HFFc6 (cell line): Measurements from ENCODE around the gene LAMTOR3. TPM values are rescaled to one million over a fixed set of nuclear protein-coding genes. Genes with fewer than 3 reads are reported as not detected.
A peak's percentile ranks its signal among the peaks of the same experiment; 100 is the strongest.

ENCODE experiments used
- DNase-seq: peaks from one replicate; pipeline ENCODE4 v3.0.0-alpha.2; 2018
- H3K27ac Mint-ChIP-seq: 2 replicates; pipeline ENCODE4 v1.8.0; 2020; ENCODE audit warnings: mild to moderate bottlenecking, mixed read lengths
- H3K27me3 Mint-ChIP-seq: 2 replicates; pipeline ENCODE4 v1.8.0; 2021; ENCODE audit warnings: mild to moderate bottlenecking, moderate library complexity, mixed read lengths; ENCODE audit not compliant: insufficient read depth
- H3K36me3 Mint-ChIP-seq: 2 replicates; pipeline ENCODE4 v1.8.0; 2021; ENCODE audit warnings: low read depth, mixed read lengths
- H3K4me1 Mint-ChIP-seq: 2 replicates; pipeline ENCODE4 v1.8.0; 2020; ENCODE audit warnings: low read depth, mixed read lengths
- H3K4me3 Mint-ChIP-seq: 2 replicates; pipeline ENCODE4 v1.8.0; 2020; ENCODE audit warnings: mild to moderate bottlenecking, moderate library complexity, mixed read lengths
- H3K9me3 Mint-ChIP-seq: 2 replicates; pipeline ENCODE4 v1.8.0; 2020; ENCODE audit warnings: mild to moderate bottlenecking, mixed read lengths
- CTCF ChIP-seq: fragments of 200-600 bp; sonication (generic); IDR thresholded peaks from 2 replicates; pipeline ENCODE4 v1.5.0; 2021; ENCODE audit warnings: antibody characterized with exemption, mild to moderate bottlenecking
- total RNA-seq, 6 experiments: library from RNA; stranded (reverse); fragmentation: NEBNext Ultra II Directional; extraction: Animal tissue kit (Norgen Biotek cat#: 25700); gene quantifications; 2 replicates in 1 of 6; 3 replicates in 5 of 6; pipeline ENCODE4 v1.2.3, GENCODE V29; 2021

LAMTOR3 gene
- total RNA-seq, 6 experiments from 2014 or later, result 23.7 to 34.6 (median 26.8) TPM

DNA sequence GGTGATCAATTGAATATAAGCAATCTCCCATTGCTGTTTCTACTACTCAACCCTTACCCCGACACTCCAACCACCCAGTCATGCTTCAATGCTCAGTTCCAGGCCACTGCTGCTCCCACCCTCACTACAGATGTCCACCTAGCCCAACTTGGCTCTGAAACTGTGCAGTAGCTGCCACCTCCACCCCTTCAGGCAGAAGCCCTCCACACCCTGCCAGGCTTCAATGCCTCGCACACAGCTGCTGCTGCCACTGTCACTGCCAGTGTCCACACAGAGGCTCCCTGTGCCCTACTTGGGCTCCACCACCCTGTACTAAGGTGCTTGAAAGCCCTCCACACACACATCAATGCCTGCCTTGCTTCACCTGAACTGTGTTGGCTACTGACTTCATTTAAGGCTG, 34.6 kb downstream of the LAMTOR3 start:
- DNase-seq, result no peak
- Mint-ChIP-seq H3K36me3 (no peaks in the 10 kb centered on the region), H3K4me3 (no peak overlapping the region), H3K27ac (no peak overlapping the region), H3K27me3 (peaks cover 3% of the 10 kb centered on the region), H3K9me3 (no peaks in the 10 kb centered on the region), H3K4me1 (peaks cover 28% of the 10 kb centered on the region)
- no peak for TF ChIP-seq CTCF

DNA sequence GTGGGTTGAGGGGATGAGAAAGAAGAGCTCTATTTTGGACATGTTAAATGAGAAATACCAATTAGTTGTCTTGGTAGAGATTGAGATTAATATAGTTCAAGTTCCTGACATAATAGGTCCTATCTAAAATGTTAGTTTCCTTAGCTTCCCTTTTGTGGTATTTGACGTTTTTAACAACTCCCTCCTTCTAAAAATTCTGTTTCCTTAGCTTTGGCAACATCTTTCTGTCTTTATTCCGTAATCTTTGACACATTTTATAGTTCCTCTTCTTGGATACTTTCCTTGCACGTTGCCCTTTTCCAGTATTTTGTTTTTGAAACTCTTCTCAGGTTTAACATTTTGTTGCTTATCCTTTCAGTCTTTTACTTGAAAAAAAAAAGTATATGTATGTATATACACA, 36.9 kb downstream of the LAMTOR3 start:
- H3K27ac Mint-ChIP-seq, result no peak overlapping the region
- TF ChIP-seq CTCF, result no peak
- H3K27me3 Mint-ChIP-seq, result peaks cover 6% of the 10 kb centered on the region
- H3K9me3 Mint-ChIP-seq, result no peaks in the 10 kb centered on the region
- DNase-seq, result no peak
- H3K4me3 Mint-ChIP-seq, result no peak overlapping the region
- H3K36me3 Mint-ChIP-seq, result no peaks in the 10 kb centered on the region
- peaks cover 24% of the 10 kb centered on the region for H3K4me1 Mint-ChIP-seq

DNA sequence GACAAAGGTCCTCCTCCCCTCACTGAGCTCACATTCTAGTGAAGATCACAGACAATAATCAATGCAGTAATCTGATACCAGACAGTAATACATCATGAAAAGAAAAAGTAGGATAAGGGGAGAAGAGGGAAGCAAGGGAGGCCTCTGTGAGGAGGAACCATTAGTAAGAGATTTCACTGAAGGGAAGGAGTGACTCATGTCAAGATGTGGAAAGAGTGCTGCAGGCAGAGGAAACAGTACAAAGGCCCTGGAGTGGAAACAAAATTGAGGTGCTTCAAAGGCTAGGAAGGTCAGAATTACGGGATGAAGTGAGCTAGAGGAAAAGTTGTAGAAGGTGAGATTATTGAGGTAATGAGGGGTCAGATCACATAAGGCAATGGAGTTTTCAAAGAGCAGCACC, 38.1 kb downstream of the LAMTOR3 start:
- H3K4me3 Mint-ChIP-seq, result no peak overlapping the region
- H3K4me1 Mint-ChIP-seq, result peaks cover 18% of the 10 kb centered on the region
- peak; percentile 15 for DNase-seq

GRCh38 chr4:99855678-99856077, 38.5 kb downstream of the LAMTOR3 start:
- H3K36me3 Mint-ChIP-seq, result no peaks in the 10 kb centered on the region
- H3K27me3 Mint-ChIP-seq, result peaks cover 6% of the 10 kb centered on the region
- H3K27ac Mint-ChIP-seq, result no peak overlapping the region
- no peak for TF ChIP-seq CTCF
- no peaks in the 10 kb centered on the region for H3K9me3 Mint-ChIP-seq
- H3K4me3 Mint-ChIP-seq, result no peak overlapping the region
- no peak for DNase-seq
- H3K4me1 Mint-ChIP-seq, result peaks cover 18% of the 10 kb centered on the region

More for the DNA sequence above, 38.1 kb downstream of the LAMTOR3 start:
- Mint-ChIP-seq H3K9me3 (no peaks in the 10 kb centered on the region), H3K27me3 (peaks cover 6% of the 10 kb centered on the region), H3K27ac (no peak overlapping the region), H3K36me3 (no peaks in the 10 kb centered on the region)
- no peak for TF ChIP-seq CTCF

DNA sequence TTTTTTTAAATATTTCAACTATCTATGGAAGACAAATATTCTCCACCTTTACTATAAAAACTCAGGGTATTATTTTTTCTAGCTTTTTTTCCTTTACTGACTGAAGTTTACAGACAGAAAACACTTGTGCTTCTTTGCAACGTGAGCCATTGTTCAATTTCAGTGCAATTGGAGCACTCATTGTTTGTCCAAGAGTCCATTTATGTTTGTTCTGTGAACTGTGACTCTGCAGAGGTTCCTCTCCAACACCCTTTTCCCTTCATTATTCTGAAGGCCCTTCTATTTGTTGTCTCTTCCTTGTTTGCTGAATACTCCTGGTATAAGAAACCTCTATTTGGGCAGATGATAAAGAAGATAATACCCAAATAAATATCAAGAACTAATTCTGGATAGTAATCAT, 40.2 kb downstream of the LAMTOR3 start:
- no peak for TF ChIP-seq CTCF
- Mint-ChIP-seq H3K27me3 (peaks cover 6% of the 10 kb centered on the region), H3K4me3 (no peak overlapping the region), H3K9me3 (no peaks in the 10 kb centered on the region), H3K36me3 (no peaks in the 10 kb centered on the region), H3K4me1 (peaks cover 18% of the 10 kb centered on the region), H3K27ac (no peak overlapping the region)
- DNase-seq, result no peak

DNA sequence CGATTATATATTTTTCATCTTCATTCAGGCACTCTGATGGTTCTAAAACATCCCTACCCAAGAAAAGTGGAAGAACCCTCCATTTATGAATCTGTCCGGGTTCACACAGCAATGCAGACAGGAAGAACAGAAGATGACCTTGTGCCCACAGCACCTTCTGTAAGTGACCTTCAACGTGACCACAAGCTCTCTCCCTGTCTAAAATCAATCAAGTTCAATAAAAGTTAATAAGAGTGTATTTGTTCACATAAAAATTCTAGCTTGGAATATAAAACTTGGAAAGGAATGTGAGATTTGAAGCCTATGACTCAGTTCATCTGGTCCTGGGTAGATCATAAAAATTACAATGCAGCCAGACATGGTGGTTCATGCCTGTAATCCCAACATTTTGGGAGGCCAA, 41.0 kb downstream of the LAMTOR3 start:
- TF ChIP-seq CTCF, result no peak; the same call in 1 of the 2 replicates
- Mint-ChIP-seq H3K27me3 (peaks cover 15% of the 10 kb centered on the region), H3K36me3 (no peaks in the 10 kb centered on the region), H3K9me3 (no peaks in the 10 kb centered on the region), H3K27ac (no peak overlapping the region), H3K4me3 (no peak overlapping the region), H3K4me1 (peaks cover 18% of the 10 kb centered on the region)
- DNase-seq, result no peak
